Raji (cell line): Measurements from ENCODE around the gene DDX10.

Experiments used
- POLR2A ChIP-seq: IDR thresholded peaks from 2 replicates; pipeline ENCODE4 v1.6.1; 2011; ENCODE audit warnings: low read depth, low read length, control low read depth; ENCODE audit not compliant: insufficient read depth

Gene DDX10

DNA sequence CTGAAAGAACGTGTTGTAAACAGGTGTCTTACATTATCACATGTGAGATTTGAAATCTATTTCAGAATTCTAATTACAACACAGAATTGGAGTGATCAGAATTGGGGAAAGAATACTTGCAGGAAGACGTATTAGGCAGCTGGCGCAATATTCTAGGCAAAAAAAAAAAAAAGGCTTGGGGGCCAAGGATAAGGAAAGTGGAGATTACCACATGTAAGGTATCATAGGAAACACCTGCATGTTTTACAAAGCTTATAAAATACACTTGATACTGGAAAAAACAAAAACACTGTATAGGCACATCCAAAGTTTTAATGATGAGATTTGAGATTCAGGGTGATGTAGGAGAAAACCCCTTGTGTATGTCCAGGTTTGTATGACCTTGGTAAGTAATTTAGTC lies 245.1 kb downstream of the DDX10 start:
- TF ChIP-seq POLR2A: no peak

DNA sequence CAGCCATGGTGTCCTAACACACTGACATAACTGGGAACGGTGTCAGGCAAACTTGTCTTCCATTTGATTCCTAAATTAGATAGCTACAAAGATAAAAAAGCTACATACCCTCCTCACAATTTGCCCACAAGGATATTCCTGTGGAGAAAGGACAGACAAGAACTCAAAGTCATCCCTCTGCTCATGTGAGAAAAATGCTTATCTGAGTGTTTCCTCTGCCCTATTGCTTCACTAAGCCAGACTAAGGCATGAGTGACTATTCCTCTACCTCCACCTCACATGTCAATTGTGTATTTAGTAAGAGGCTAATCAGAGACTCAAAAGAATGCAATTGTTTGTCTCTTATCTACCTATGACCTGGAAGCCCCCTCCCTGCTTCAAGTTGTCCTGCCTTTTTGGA lies 247.7 kb downstream of the DDX10 start:
- TF ChIP-seq POLR2A: no peak

- no peak for TF ChIP-seq POLR2A
Observed at GRCh38 chr11:108913204-108913603, 248.3 kb downstream of the DDX10 start.

- no peak for TF ChIP-seq POLR2A
Observed at GRCh38 chr11:108914211-108914610, 249.3 kb downstream of the DDX10 start.

- no peak for TF ChIP-seq POLR2A
Observed at GRCh38 chr11:108914981-108915380, 250.1 kb downstream of the DDX10 start.

- TF ChIP-seq POLR2A: no peak
Observed at GRCh38 chr11:108915666-108916065, 250.8 kb downstream of the DDX10 start.

GRCh38 chr11:108916290-108916689 lies 251.4 kb downstream of the DDX10 start:
- no peak for TF ChIP-seq POLR2A

GRCh38 chr11:108916935-108917334 lies 252.1 kb downstream of the DDX10 start:
- no peak for TF ChIP-seq POLR2A

DNA sequence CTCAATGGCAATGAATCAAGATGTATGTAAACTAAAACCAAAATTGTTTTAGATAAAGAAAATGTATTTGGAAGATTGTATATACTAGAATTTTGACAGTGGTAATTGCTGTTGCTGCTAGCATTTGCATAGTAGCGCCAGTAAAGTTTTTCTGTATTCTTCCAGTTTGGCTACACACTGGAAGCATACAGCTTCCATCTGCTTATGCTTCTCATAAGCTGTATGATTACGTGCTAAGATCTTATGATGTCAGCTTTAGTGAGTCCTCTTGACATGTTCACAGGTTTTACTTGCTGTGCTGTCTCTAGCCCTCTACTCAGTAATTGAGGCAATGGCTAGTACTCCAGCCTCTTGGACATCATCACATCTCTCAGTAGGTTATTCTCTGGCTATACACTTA lies 256.3 kb downstream of the DDX10 start:
- no peak for TF ChIP-seq POLR2A

DNA sequence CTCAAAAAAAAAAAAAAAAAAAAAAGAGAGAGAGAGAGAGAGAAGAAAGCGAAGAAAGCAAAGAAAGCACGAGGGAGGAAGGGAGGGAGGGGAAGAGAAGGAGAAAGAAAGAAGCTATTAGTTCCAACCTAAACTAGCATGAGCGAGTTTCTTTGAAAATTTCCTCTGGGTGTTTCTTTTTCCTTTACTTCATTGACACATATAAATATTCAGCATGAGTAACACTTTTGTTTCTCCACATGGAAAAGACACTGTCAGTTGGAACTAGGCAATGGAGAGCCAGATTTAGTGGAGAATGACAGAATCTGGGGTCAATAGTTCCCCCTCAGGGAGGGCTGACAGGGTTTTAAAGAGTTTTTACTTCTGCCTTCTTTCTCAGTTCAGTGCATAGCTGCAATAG lies 257.4 kb downstream of the DDX10 start:
- TF ChIP-seq POLR2A: no peak

DNA sequence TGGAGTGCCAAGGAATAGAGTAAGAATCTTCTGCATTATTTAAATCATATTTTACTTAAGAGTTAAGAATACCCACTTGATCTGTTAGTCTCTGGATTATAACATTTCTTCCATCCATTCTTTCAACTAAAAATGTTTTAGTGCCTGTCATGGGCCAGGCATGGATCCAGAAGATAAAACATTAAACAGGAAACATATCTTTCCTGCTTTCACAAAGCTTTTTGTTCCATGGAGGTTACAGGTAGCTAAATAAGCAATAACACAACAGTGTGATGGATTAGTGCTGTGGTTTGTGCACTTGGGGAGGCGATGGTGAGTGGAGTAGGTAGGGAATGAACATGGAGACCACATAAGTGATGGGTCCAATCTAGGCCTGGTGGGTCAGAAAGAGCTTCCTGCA lies 258.5 kb downstream of the DDX10 start:
- no peak for TF ChIP-seq POLR2A

DNA sequence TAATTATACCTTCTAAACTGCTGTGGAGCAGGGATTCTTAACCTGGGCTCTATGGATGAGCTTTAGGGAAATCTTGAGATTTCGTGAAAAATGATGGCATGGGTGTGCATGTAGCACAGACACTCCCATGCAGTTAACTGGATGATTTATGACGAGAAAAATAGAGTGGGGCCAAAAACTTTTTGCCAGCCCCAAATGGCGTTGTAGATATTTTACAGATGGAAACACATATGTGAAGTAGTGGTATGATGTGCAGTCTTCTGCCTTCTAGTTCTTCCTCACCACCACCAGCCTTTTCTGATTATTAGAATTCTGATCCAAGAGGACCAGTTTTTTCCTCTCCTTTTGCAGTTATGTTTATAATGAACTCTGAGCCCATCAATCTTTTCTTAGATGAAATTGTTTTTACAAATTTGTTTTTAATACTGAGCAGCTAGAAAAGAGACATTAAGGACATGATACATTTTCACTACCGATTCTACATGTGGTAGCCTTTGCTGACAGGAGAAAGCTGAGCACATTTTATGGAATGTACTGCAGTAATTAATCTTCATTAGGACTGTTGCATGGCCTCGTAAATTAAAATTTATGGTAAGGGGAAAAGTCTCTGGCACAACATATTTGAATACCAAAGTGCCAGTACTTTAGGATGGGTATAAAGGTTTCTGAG lies 261.4 kb downstream of the DDX10 start:
- TF ChIP-seq POLR2A: no peak

GRCh38 chr11:108926841-108927577 lies 262.1 kb downstream of the DDX10 start:
- TF ChIP-seq POLR2A: no peak

DNA sequence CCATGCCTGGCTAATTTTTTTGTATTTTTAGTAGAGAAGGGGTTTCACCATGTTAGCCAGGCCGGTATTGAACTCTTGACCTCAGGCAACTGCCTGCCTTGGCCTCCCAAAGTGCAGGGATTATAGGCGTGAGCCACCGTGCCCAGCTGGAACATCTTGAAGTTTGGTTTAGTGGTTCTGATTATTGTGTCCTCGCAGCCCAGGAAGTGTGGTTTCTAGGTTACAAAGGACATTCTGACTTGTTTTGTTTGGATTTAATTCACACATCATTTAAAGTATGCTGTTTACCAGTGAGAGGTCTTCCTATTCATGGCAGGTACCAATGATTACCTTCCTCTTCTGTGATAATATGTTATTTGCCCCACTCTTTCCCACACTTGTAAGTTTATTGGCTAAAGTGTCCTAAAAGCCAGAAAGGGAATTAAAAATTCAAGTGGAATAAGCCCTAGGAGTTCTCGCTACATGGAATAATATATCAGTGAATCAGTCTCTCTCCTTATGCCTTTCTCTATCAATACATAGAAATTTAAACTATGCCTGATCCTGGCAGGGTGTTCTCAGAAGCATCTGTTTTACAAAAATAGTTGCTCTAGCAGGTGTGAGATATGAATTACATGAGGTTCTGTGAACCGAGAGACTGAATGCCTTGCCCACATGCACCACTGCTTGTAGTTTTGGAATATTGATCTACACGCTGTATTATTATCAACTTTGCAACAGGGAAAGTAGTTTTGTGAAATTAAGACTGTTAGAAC lies 263.1 kb downstream of the DDX10 start:
- no peak for TF ChIP-seq POLR2A

- TF ChIP-seq POLR2A: no peak
Observed at GRCh38 chr11:108929241-108929640, 264.4 kb downstream of the DDX10 start.

GRCh38 chr11:108931168-108931567 lies 266.3 kb downstream of the DDX10 start:
- no peak for TF ChIP-seq POLR2A
